CD4-positive, alpha-beta memory T cell (primary cell): Measurements from ENCODE around the gene CERS1. TPM values are rescaled to one million over a fixed set of nuclear protein-coding genes. Genes with fewer than 3 reads are reported as not detected.
"Not testable (repeated sequence)": the region's sequence is repeated elsewhere in the genome, so short reads cannot be mapped to it uniquely, and the experiment has no call there.

ENCODE experiments used
- CTCF ChIA-PET: fragments of 350-600 bp; sonication (Branson Sonifier 250); formaldehyde crosslinking; loops from one replicate; lab custom pipeline; 2021; ENCODE audit warnings: inconsistent platforms; ENCODE audit not compliant: partially characterized antibody; lab: Charles Lee
- POLR2A ChIA-PET: fragments of 350-600 bp; sonication (Branson Sonifier 250); formaldehyde crosslinking; loops from one replicate; lab custom pipeline; 2021; ENCODE audit not compliant: partially characterized antibody; lab: Charles Lee
- DNase-seq, 5 donors: peaks; one replicate each; pipeline versions ENCODE4 v3.0.0 to v3.0.0-alpha.2; 2020 to 2022; ENCODE audit warnings: mixed read lengths in 1 of 5
- H3K27ac ChIP-seq: one replicate; pipeline ENCODE4 v1.7.0; 2013; ENCODE audit warnings: low read depth, low read length
- H3K27me3 ChIP-seq: 2 replicates; pipeline ENCODE4 v1.7.0; 2013; ENCODE audit warnings: mild to moderate bottlenecking, low read length, moderate library complexity; ENCODE audit not compliant: insufficient read depth
- H3K36me3 ChIP-seq: 2 replicates; pipeline ENCODE4 v1.7.0; 2013; ENCODE audit warnings: mild to moderate bottlenecking, low read length, moderate library complexity; ENCODE audit not compliant: insufficient read depth
- H3K4me1 ChIP-seq: 2 replicates; pipeline ENCODE4 v1.7.0; 2013; ENCODE audit warnings: mild to moderate bottlenecking, low read length, moderate library complexity; ENCODE audit not compliant: insufficient read depth
- H3K4me3 ChIP-seq, 2 donors: one replicate each; pipeline ENCODE4 v1.7.0; 2013; ENCODE audit warnings: low read length in 2 of 2, mild to moderate bottlenecking in 1 of 2
- H3K9me3 ChIP-seq, 2 donors: one replicate each; pipeline ENCODE4 v1.7.0; 2013; ENCODE audit warnings: low read length in 2 of 2, control low read depth in 1 of 2; ENCODE audit not compliant: control insufficient read depth in 1 of 2
- H3K27ac Mint-ChIP-seq, 7 donors: one replicate each; pipeline ENCODE4 v1.8.0; 2020 to 2021; ENCODE audit warnings: mixed read lengths in 7 of 7, mild to moderate bottlenecking in 6 of 7, inconsistent platforms in 3 of 7, moderate library complexity in 3 of 7
- H3K27me3 Mint-ChIP-seq, 2 donors: one replicate each; pipeline ENCODE4 v1.8.0; 2020 to 2021; ENCODE audit warnings: mixed read lengths in 2 of 2
- H3K36me3 Mint-ChIP-seq, 2 donors: one replicate each; pipeline ENCODE4 v1.8.0; 2020 to 2021; ENCODE audit warnings: mixed read lengths in 2 of 2, inconsistent platforms in 1 of 2, mild to moderate bottlenecking in 1 of 2
- H3K4me1 Mint-ChIP-seq, 4 donors: one replicate each; pipeline ENCODE4 v1.8.0; 2020 to 2021; ENCODE audit warnings: mixed read lengths in 4 of 4, mild to moderate bottlenecking in 1 of 4
- H3K4me3 Mint-ChIP-seq, 8 donors: one replicate each; pipeline ENCODE4 v1.8.0; 2020 to 2021; ENCODE audit warnings: mixed read lengths in 8 of 8, mild to moderate bottlenecking in 7 of 8, moderate library complexity in 6 of 8, inconsistent platforms in 3 of 8
- H3K9me3 Mint-ChIP-seq, 8 donors: one replicate each; pipeline ENCODE4 v1.8.0; 2020 to 2021; ENCODE audit warnings: mixed read lengths in 8 of 8, mild to moderate bottlenecking in 5 of 8, inconsistent platforms in 3 of 8, moderate library complexity in 1 of 8
- intact Hi-C: fragments of 100-400 bp; cut with micrococcal nuclease; formaldehyde crosslinking; loops from one replicate; pipeline ENCODE4 v1.15.1; 2023
- polyA plus RNA-seq, 2 donors: library from polyadenylated mRNA; unstranded; fragments of 300-500 nt; fragmentation: Illumina TruSeq; gene quantifications; one replicate each; pipeline ENCODE4 v1.2.3, GENCODE V29; 2021
- total RNA-seq, 2 experiments: library from RNA; stranded (reverse); gene quantifications; one replicate each; pipeline ENCODE4 v1.2.3, GENCODE V29; 2021

The CERS1 gene
- total and polyA plus RNA-seq, 4 experiments from 2014 or later, result not detected

DNA sequence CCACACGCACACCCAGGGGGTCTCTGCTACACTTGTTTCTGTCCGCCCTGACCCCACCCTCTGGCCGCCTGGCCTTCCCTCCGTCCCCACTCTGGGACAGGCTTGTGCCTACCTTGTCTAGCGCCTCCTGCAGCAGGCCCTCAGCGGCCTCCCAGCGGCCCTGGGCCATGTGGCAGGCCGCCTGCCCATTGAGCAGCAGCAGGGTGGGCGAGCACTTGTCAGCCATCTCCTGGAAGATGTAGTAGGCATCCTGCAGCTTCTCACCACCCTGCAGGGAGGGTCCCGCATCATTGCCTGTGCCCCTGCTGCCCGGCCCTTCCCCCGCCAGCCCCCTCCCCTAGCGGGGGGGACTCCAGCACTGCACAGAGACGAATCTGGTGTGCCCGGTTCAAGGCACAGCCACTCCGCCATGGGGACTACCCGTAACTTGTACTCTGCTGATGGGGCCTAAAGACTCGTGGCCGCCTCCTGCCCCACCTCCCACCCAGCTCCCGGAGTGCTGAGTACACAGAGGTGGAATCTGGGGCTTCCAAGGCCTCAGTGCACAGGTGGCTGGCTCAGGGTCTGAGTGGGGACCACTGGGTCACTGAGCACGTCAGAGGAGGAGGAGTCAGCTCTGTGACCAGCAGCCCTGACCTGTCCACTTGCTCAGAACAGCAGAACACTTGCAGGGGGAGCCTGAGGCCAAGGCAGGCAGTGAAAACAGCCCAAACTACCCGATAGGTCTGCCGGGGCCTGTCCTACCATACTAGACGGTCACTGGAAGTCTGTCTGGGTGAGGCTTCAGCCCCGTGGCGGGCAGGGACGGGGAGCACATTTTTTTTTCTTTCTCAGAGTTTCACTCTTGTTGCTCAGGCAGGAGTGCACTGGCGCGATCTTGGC, 7.4 kb upstream of the CERS1 start:
- no peak overlapping the region for H3K4me3 ChIP-seq
- Mint-ChIP-seq H3K27me3 (no peaks in the 10 kb centered on the region), H3K9me3 (no peaks in the 10 kb centered on the region), H3K4me3 (no peak overlapping the region), H3K36me3 (peaks cover 14 to 27% of the 10 kb centered on the region in 2 donors), H3K4me1 (no peaks in the 10 kb centered on the region), H3K27ac (no peak overlapping the region)
- POLR2A ChIA-PET, result no interaction called here
- CTCF ChIA-PET, result no interaction called here
- peaks cover 35% of the 10 kb centered on the region for H3K36me3 ChIP-seq
- H3K4me1 ChIP-seq, result no peaks in the 10 kb centered on the region
- no peaks in the 10 kb centered on the region for H3K27me3 ChIP-seq
- intact Hi-C loops, result no loop called here
- DNase-seq, result peak in 1 of 5 donors; percentile 27
- H3K9me3 ChIP-seq, result no peaks in the 10 kb centered on the region
- no peak overlapping the region for H3K27ac ChIP-seq

DNA sequence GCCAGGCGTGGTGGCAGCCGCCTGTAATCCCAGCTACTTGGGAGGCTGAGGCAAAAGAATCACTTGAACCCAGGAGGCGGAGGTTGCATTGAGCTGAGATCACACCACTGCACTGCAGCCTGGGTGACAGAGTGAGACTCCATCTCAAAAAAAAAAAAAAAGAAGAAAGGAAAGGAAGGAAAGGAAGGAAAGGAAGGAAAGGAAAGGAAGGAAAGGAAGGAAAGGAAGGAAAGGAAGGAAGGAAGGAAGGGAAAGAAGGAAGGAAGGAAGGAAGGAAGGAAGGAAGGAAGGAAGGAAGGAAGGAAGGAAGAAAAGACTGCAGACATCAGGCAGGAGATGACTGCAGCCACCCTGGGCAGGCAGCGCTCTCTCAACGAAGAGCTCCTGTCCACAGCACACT, 6.6 kb upstream of the CERS1 start:
- H3K27me3 ChIP-seq, H3K4me3 ChIP-seq, DNase-seq, H3K4me1 Mint-ChIP-seq, intact Hi-C loops, H3K4me1 ChIP-seq, CTCF ChIA-PET, H3K27ac ChIP-seq, H3K4me3 Mint-ChIP-seq, H3K27me3 Mint-ChIP-seq, H3K9me3 ChIP-seq, H3K9me3 Mint-ChIP-seq: not testable (repeated sequence)
- H3K36me3 Mint-ChIP-seq, result peaks cover 14 to 22% of the 10 kb centered on the region in 2 donors
- peaks cover 31% of the 10 kb centered on the region for H3K36me3 ChIP-seq
- H3K27ac Mint-ChIP-seq, result peak overlapping the region in 1 of 7 donors; percentile 70
- POLR2A ChIA-PET, result interaction anchor here (0.6 to 0.7 kb wide), 2 partner anchors 17 to 1521 kb away, joined by 3 to 4 read pairs; partner anchors contain the start of genes COPE and DDX49

DNA sequence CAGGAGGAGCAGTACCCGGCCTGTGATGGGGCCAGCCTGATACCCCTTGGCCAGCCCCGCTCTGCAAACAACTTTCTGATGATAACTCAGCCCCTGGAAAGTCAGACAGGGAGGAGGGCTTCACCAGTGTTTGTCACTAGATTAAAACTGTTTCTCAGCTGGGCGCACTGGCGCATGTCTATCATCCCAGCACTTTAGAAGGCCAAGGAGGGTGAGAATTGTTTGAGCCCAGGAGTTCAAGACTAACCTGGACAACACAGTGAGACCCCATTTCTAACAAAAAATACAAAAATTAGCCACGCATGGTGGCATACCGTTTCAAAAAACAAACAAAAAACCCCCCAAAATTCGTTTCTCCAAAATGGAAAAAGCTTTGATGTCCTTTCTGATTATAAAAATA, 5.5 kb upstream of the CERS1 start:
- peaks cover 5 to 14% (median 9%) of the 10 kb centered on the region in 4 donors for H3K4me1 Mint-ChIP-seq
- no peaks in the 10 kb centered on the region for H3K27me3 ChIP-seq
- CTCF ChIA-PET, result interaction anchor here (0.7 kb wide), 1 partner anchor 332 kb away, joined by 3 read pairs; no protein-coding TSS in a partner anchor
- no peak for DNase-seq
- H3K27ac Mint-ChIP-seq, result no peak overlapping the region
- peaks cover 10 to 12% of the 10 kb centered on the region in 2 donors for H3K27me3 Mint-ChIP-seq
- POLR2A ChIA-PET, result no interaction called here
- H3K36me3 ChIP-seq, result peaks cover 23% of the 10 kb centered on the region
- peaks cover 14 to 24% of the 10 kb centered on the region in 2 donors for H3K36me3 Mint-ChIP-seq
- H3K4me3 Mint-ChIP-seq, result no peak overlapping the region
- H3K4me1 ChIP-seq, result peaks cover 6% of the 10 kb centered on the region
- intact Hi-C loops, result no loop called here
- H3K9me3 ChIP-seq, result no peaks in the 10 kb centered on the region
- H3K9me3 Mint-ChIP-seq, result peaks cover 0 to 1% (median 0%) of the 10 kb centered on the region in 8 donors
- H3K4me3 ChIP-seq, result no peak overlapping the region
- H3K27ac ChIP-seq, result no peak overlapping the region

DNA sequence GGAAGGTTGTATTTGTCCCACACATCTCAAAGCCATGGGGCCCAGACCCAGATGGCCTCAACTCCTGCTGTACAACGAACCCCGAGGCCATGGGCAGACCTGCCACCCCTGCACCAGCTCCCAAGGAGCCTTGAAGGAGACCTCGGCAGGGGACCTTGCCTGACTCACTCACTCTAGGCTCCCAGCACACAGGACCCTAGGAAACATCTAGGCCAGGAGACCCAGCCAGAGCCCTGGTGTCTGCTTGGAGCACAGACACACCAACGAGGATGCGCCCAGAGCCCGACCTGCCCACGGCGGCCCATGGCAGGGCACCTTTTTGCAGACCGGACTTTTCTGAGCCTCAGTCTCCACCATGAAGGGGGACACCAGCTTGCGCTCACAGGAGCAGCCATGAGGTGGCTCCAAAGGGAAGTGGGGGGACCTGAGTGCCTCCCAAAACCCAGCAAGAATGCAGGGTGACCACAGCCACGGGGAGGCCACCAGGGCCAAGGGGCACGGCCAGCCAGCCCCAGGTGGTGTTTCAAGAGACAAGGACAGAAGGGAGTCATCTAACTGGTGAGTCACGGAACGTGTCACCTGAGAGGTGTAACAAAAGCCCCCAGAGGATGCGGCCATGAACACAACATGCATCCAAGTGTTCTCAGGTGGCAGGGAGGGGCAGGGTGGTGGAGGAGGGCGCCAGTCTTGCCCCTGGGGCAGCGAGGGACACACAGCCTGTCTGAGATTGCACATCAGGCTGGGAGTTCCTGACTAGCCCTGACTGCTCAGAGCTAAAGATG, 4.9 kb upstream of the CERS1 start:
- Histone ChIP-seq H3K4me1 (peaks cover 7% of the 10 kb centered on the region), H3K4me3 (no peak overlapping the region), H3K27ac (no peak overlapping the region), H3K27me3 (no peaks in the 10 kb centered on the region), H3K9me3 (no peaks in the 10 kb centered on the region), H3K36me3 (peaks cover 17% of the 10 kb centered on the region)
- Mint-ChIP-seq H3K9me3 (peaks cover 0 to 1% (median 0%) of the 10 kb centered on the region in 8 donors), H3K4me3 (no peak overlapping the region), H3K4me1 (peaks cover 7 to 17% (median 11%) of the 10 kb centered on the region in 4 donors), H3K27ac (no peak overlapping the region), H3K36me3 (peaks cover 14 to 23% of the 10 kb centered on the region in 2 donors), H3K27me3 (peaks cover 12 to 13% of the 10 kb centered on the region in 2 donors)
- ChIA-PET POLR2A (no interaction called here), CTCF (no interaction called here)
- peak in 1 of 5 donors; percentile 24 for DNase-seq
- intact Hi-C loops, result no loop called here

DNA sequence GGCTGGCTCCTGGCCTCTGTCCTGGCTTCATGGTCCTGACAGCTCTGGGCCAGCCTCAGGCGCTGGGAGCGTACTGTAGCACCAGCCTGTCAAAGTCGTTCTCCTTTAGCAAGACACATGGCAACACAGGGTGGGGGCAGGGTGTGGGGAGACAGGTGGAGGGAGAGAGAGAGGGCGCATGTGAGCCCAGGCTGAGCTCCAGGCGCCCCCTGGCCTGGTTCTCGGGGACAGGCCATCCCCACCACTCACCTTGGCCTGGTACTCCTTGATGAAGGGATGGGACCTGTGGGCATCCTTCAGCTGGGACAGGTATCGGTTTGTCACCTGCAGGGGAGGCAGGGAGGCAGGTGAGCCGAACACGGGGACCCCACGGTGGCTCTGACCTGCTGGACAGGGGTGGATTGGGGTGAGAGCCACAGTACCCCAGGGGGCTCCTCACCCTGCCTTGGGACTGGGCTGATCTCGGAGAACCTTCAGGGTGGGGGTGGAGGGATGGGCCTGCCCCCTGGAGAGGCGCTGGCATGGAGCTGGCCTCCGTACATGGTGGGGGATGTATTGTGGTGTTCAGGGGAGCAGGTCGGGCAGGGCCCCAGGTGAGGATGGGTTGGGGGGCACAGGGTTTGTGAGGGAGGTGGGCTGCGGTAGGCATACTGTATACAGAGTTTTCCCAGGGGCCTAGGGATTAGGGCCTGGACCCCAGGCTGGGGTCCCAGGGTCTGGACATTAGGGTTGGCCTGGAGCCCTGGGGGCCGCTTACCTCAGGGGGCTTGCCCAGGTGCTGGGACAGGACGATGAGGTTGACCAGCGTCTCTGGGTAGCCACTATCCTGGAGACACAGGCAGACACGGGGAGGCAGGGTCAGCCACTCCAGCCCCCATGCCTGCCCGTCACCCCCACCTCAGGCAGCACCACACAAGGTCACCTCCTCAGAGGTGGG, 3.9 kb upstream of the CERS1 start:
- peaks cover 7 to 17% (median 11%) of the 10 kb centered on the region in 4 donors for H3K4me1 Mint-ChIP-seq
- H3K27me3 ChIP-seq, result no peaks in the 10 kb centered on the region
- H3K9me3 Mint-ChIP-seq, result peaks cover 0 to 1% (median 0%) of the 10 kb centered on the region in 8 donors
- H3K36me3 Mint-ChIP-seq, result peaks cover 9 to 17% of the 10 kb centered on the region in 2 donors
- CTCF ChIA-PET, result no interaction called here
- peaks cover 7% of the 10 kb centered on the region for H3K4me1 ChIP-seq
- H3K27ac ChIP-seq, result no peak overlapping the region
- peaks cover 9% of the 10 kb centered on the region for H3K36me3 ChIP-seq
- H3K4me3 ChIP-seq, result no peak overlapping the region
- H3K27ac Mint-ChIP-seq, result no peak overlapping the region
- peaks cover 12 to 13% of the 10 kb centered on the region in 2 donors for H3K27me3 Mint-ChIP-seq
- POLR2A ChIA-PET, result interaction anchor here (1.0 kb wide), 1 partner anchor 19 kb away, joined by 3 read pairs; the partner anchor contains the start of genes COPE and DDX49
- intact Hi-C loops, result no loop called here
- no peak overlapping the region for H3K4me3 Mint-ChIP-seq
- no peaks in the 10 kb centered on the region for H3K9me3 ChIP-seq
- DNase-seq, result peak in 1 of 5 donors; percentile 28

DNA sequence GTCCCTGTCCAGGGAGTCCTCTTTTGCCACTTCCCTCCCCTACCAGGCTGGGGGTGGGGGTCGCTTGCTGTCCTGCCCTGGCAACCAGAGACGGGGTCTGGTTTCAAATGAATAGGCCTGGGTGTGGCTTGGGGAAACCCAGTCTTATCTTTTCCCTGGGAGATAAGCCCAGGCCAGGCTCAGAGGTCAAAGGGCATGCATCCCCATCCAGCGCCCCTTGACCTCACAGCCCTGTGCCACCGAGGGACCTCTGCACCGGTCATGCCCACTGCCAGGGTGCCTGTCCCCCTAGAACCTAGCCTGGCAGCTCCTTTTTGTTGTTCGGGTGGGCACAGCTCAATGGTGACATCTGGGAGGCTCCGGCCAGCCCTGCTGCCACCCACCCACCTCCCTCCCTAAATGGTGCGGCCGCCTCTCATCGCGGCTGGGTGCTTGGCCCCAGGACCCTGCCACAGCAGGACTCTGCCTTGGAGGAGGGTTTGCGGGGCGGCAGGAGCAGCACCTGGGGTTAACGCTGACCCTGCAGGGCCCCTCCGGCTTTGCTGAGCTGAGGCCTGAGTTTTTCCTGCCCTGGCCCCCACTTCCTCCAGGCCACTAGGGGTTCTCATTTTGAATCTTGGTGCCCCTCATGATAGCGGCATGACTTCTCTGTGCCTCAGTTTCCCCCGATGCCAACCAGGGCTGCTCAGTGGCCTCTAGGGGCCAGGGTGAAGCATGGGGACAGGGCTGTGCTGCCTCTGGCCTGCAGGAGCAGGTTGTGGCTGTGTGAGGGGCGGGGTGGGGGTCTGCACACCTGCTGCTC, 2.9 kb upstream of the CERS1 start:
- Mint-ChIP-seq H3K4me3 (no peak overlapping the region), H3K27ac (no peak overlapping the region), H3K9me3 (peaks cover 0 to 1% (median 0%) of the 10 kb centered on the region in 8 donors), H3K4me1 (peaks cover 7 to 17% (median 11%) of the 10 kb centered on the region in 4 donors), H3K27me3 (peaks cover 14% of the 10 kb centered on the region in 2 donors), H3K36me3 (peaks cover 9 to 17% of the 10 kb centered on the region in 2 donors)
- H3K9me3 ChIP-seq, result no peaks in the 10 kb centered on the region
- H3K36me3 ChIP-seq, result peaks cover 9% of the 10 kb centered on the region
- H3K27ac ChIP-seq, result no peak overlapping the region
- CTCF ChIA-PET, result no interaction called here
- DNase-seq, result peak in 1 of 5 donors; percentile 33
- intact Hi-C loops, result no loop called here
- no peaks in the 10 kb centered on the region for H3K27me3 ChIP-seq
- H3K4me3 ChIP-seq, result no peak overlapping the region
- H3K4me1 ChIP-seq, result peaks cover 7% of the 10 kb centered on the region
- POLR2A ChIA-PET, result interaction anchor here (1.0 kb wide), 1 partner anchor 20 kb away, joined by 3 read pairs; the partner anchor contains the start of genes COPE and DDX49
